Urothelium cell line (cell line): ENCODE measurements around the gene KIAA0232.
"Not testable (repeated sequence)": the region's sequence is repeated elsewhere in the genome, so short reads cannot be mapped to it uniquely, and the experiment has no call there.

Experiments
- DNase-seq: peaks from one replicate; pipeline ENCODE4 v3.0.0; 2011; ENCODE audit warnings: low spot score, mixed read lengths
- FAIRE-seq: peaks from 2 replicates; lab custom pipeline; 2011; peaks lifted over from hg19 to GRCh38; lab: Jason Lieb, UNC

The KIAA0232 gene

DNA sequence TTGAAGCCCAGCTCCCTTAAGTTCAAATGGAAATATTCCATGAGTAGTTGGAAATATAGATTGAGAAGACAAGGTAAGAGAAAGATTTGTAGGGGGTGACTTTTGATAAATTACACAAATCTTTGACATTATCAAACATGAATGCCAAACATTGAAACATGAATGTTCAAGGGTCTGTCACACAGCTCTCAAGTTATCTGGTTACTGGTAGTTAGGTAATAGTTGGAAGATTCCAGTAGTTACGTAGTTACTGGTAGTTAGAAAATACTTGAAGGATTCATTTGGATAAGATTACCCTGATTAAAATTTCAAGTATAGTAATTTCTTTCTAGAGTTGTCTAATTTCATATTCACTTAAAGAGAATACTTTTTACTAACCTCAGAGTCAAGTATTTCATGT, 20.7 kb downstream of the KIAA0232 start:
- no peak for DNase-seq
- FAIRE-seq, result no peak

DNA sequence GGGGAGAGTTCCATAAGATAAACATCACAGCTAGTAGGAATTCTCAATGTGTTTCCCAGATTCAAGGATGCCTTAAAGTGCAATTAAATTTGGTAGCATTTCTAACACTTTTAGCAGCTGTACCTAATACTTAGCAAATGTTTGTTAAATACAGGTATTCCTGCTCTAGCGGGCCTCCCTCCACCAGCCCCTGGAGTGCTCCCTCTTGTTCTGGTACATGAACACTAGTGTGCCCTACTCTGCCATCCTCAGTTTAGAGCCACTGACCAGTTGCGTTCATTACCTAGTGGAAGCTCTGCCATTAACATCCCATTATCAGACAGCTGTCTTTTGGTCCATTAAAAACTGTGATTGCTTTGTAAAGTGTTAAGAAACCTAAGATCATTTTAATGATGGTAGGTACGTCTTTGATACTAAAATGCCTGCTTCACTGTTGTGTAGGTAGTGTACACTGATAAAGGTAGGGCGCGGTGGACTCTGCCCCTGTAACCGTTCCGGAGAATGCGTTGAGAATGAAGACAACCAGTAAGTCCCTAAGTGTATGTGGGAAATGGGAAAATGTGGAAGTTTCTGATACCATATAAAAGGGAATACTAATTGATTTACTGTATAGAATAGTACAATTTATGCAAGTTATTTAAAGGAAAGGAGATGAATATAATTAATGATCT, 21.7 kb downstream of the KIAA0232 start:
- no peak for DNase-seq
- no peak for FAIRE-seq

DNA sequence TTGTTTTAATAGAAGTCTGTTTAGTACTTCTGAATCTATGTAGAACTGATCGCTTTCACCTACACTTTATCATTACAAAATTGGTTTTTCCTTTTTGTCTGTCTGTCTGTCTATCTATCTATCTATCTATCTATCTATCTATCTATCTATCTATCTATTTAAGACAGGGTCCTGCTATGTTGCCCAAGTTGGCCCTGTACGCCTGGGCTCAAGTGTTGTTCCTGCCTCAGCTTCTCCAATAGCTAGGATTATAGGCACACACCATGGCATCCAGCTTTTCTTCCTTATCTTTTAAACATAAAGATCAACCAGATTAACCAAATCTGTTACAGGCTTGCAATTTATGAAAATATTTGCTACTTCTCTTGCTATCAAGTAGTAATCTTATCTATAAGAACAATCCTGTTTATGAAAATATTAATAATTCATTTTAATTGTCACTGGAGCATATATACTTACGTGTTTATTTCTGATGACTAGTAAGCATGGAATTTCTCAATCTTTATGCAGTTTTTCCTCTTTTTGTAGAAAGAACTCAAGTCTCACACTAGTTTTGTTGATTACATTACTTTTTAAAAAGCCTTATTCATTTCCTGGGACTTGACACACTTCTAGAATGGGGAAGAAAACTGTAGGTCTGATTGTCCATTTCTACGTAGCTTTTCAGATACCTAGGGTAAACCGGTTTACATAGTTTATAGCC, 24.5 kb downstream of the KIAA0232 start:
- DNase-seq (no peak), FAIRE-seq (no peak)

DNA sequence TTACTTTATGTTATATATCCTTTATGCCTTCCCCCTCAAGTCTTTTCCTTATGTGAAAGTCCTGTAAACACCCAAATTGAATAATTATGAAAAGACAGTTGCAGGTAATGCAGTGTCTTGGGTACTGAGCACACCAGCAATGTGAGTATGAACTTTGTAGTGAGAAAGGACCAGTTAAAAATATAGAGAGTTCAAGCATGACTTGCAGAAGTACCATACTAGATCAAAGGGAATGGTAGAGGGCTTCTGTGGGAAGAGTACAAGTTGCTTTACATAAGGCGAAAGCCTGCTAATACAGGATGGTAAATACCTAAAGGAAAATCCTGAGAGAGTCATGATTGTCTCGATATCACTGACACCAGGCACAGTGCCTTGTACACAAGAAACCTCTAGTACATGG, 25.7 kb downstream of the KIAA0232 start:
- no peak for DNase-seq
- FAIRE-seq, result no peak

DNA sequence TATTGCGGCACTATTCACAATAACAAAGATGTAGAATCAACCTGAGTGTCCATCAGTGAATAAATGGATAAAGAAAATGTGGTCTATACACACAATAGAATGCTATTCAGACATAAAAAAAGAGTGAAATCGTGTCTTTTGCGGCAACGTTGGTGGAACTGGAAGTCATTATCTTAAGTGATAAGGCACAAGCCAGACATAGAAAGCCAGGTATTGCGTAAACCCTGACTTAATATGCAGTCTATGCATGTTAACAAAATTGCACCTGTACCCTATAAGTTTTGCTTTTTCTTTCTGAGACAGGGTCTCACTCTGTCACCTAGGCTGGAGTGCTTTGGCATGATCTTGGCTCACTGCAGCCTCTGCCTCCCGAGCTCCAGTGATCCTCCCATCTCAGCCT, 28.6 kb downstream of the KIAA0232 start:
- FAIRE-seq, result no peak
- no peak for DNase-seq

DNA sequence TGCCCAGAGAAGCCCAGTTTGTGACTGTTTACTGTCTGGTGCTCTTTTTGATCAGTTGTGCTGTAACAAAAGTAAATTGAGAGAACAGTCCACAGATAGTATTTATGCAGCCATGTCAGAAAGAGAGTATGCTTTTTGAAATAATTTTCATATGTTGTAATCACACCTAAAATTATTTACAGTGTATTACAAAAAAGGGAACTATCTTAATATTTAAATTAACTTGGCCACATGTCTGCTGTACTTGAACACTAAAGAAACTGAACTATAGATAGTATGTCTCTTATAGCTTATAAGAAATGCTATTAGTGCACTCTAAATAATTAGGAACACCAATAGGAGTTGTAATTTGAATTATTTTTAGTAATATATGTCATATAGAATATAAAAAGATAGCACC, 30.2 kb downstream of the KIAA0232 start:
- no peak for FAIRE-seq

DNA sequence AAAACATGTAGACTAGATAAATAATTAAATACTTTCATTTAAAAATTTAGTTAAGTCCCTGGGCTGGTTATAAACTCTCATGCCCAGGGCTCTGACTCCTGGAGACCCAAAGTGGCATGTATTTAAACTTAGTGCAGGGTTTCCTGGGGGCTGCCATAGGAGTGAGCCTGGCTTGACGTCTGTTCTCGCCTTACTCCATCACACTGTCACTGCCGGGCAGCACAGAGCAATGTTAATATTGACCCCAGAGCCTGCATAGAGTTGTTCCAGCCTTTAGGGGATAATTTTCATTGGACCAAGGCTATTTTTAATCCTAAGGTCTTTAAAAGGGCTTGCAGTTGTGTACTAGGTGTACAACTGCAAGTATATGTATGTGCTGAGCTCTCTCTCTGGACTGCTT, 31.2 kb downstream of the KIAA0232 start:
- DNase-seq, result no peak

More for the DNA sequence above, 30.2 kb downstream of the KIAA0232 start:
- DNase-seq, result no peak

DNA sequence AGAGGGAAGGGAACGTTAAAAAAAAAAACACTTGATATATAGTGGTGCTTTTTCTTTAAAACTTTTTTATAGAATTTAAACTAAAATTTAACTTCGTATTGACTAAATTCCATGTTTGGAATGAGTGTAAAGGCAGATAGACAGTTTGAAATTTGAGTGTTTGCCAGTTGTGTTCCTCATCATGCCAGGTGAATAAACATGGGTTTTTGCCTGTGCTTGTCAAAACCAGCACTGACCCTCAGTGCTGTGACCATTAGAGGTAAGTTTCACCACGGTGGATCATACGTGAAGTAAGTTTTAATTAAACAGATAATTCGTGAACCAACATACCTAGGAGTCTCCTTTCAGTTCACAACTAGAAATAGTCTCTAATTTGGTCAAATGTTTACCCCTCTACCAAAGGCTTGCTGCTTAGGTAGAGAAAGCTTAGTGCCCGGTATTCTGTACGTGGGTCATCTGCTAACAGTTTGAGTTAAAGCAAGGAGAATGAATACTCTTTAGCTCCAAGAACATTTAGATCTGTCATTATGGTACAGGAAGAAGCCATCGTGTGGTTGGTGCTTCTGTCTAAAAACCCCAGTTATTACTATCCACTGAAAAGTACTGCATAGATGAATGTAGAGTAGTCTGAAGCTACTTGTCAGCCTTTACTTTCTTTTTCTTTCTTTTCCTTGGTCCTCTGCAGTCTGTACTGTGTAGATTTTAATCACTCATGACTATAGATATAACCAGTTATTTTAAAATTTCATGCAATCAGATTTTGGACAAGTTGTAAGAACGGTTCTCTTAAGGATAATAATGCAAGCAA, 32.7 kb downstream of the KIAA0232 start:
- FAIRE-seq, result no peak

More for the DNA sequence above, 31.2 kb downstream of the KIAA0232 start:
- FAIRE-seq, result no peak

DNA sequence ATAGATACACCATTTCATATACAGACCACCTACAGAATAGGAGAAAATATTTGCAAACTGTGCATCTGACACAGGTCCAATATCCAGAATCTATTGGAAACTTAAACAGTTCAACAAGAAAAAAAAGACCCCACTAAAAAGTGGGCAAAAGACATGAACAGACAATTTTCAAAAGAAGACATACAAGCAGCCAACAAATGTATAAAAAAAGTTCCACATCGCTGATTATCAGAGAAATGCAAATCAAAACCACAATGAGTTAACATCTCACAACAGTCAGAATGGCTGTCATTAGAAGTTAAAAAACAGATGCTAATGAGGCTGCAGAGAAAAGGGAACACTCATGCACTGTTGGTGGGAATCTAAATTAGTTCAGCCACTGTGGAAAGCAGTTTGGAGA, 36.8 kb downstream of the KIAA0232 start:
- FAIRE-seq (no peak), DNase-seq (no peak)

More for the DNA sequence above, 32.7 kb downstream of the KIAA0232 start:
- no peak for DNase-seq

DNA sequence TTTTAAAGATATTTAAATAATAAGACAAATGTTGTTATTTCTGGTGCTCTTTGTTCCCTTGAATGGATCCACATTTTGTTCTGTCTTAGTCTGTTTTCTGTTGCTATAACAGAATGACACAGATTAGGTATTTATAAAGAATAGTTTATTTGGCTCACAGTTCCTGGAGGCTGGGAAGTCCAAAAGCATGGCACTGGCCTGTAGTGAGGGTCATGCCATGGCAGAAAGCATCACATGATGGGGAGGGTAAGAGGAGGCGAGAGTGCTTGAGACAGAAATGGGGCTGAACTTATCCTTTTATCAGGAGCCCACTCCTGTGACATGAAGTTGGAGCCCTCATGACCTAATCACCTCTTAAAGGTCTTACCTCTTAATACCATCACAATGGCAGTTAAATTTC, 38.2 kb downstream of the KIAA0232 start:
- DNase-seq (no peak), FAIRE-seq (no peak)

DNA sequence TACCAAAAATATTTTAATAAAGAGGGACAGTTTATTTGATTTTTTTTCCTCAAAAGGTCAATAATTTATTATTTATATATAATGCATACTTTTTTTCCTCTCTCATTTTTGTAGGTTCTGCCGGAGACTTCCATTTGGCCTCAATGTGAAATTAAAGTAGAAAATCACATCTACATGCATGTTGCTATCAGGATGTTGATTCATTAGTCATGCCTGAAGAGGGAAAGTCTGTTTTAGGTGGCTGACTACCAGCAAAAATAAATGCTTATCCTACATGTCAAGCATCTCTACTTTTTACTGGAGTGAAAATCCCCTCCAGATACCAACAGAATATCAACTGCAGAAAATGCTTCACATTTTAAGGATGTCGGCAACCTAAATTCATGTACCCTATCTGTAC, 41.5 kb downstream of the KIAA0232 start:
- no peak for DNase-seq
- FAIRE-seq, result no peak

DNA sequence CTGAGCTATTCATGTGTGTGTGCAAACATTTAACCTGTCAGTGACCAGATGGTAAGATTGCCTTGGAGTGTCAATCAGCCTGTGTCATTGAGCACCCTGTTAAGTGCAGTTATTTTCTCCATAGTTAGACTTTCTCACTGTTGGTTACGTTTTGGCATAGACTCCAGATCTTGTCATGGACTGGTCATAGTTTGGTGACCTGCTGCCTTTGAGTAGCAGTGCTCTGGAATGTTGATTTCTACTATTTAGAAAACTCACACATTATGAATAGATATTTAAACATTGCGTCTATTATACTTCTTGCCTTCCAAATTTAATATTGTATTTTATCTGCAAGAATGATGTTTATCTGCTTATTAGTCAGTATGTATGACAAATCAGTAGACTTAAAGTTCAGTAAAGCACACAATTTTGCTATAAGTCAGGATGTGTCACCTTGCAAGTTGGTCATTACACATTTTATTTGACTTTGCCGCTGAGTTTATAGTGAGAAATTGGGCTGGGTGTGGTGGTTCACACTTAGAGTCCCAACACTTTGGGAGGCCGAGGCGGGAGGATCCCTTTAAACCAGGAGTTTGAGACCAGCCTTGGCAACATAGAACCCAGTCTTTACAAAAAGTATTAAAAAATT, 42.4 kb downstream of the KIAA0232 start:
- no peak for DNase-seq
- FAIRE-seq, result no peak

DNA sequence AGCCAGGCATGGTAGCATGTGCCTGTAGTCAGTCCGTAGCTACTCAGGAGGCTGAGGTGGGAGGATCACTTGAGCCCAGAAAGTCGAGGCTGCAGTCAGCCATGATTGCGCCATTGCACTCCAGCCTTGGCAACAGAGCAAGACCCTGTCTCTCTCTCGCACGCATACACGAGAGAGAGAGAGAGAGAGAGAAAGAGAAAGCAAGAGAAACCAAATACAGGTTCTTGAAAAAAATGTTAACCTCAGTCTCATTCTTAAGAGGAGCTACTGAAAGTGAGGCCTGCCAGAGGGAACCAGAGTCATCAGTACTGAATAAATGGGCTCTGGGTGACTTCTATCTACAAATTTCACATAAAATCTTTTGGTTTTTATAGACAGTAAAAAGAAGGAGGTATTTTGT, 42.9 kb downstream of the KIAA0232 start:
- DNase-seq, result no peak
- FAIRE-seq, result no peak

DNA sequence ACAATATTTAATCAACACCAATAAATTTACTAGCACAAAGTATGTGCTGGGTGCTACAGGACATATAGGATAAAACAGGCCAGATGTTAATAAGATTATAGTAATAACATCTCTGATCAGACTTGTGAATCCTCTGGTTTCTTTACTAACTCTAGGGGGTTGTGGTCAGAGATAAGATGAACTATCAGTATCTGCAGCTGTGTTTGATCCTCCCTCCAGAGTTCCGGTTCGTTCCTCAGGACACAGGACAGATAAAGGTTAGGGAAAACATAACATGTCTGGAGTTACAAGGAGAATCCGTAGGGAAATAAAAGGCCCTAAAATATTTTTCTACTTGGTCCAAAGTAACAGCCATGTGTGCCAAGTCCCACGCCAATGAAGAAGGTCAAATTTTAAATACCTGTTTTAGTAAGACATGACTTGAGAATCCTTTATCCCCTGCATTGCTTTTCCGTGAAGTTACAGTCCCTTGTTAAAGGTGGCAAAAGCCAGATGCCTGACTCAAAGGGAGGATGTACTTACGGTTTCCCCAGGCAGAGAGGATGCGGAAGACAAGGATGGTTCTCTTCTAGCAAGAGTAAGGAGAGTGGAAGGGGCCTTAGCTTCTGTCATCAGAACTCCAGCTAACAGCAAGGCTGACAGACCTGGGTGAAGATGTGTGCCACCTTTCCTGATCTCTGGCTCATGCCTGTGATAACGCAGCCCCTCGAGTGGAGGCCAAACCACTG, 44.4 kb downstream of the KIAA0232 start:
- FAIRE-seq, result no peak
- DNase-seq, result no peak

DNA sequence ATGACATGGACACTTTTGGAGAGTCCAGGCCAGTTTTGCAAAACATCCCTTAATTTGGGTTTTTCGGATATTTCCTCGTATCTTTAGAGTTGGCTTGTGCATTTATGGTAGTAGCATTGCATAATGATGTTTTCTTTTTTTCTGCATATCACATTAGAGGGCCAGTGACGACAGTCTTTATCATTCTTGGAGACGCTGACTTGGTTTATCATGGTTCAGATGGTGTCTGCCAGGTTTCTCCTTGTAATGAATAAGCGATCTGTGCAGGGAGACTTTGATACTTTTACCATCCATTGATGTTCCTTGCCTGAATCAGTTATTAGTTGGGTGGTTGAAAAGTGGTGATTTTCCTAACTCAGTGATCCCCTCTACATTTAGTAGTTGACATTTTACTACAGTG, 46.6 kb downstream of the KIAA0232 start:
- no peak for DNase-seq
- FAIRE-seq, result no peak

DNA sequence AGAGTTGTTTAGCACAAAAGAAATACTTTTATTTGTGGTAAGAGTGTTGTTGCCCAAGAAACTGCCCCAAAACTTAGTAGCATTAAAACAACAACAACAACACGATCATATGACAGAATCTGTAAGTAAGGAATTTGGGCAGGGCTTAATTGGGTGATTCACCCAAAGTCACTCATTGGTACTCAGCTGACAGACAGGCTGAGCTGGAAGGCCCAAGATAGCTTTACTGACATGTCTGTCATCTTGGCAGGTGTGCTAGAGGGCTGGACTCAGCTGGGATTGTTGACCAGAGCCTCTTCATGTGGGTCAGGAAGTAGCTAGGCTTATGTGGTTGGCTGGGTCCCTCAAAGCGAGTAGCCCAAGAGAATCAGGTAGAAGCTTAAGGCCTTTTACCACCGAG, 52.3 kb downstream of the KIAA0232 start:
- no peak for DNase-seq

DNA sequence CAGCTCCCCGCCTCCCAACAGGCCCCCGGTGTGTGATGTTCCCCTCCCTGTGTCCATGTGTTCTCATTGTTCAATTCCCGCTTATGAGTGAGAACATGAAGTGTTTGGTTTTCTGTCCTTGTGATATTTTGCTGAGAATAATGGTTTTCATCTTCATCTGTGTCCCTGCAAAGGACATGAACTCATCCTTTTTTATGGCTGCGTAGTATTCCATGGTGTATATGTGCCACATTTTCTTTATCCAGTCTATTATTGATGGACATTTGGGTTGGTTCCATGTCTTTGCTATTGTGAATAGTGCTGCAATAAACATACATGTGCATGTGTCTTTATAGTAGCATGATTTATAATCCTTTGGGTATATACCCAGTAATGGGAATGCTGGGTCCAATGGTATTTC, 53.1 kb downstream of the KIAA0232 start:
- not testable (repeated sequence) for DNase-seq, FAIRE-seq

More for the DNA sequence above, 52.3 kb downstream of the KIAA0232 start:
- no peak for FAIRE-seq

DNA sequence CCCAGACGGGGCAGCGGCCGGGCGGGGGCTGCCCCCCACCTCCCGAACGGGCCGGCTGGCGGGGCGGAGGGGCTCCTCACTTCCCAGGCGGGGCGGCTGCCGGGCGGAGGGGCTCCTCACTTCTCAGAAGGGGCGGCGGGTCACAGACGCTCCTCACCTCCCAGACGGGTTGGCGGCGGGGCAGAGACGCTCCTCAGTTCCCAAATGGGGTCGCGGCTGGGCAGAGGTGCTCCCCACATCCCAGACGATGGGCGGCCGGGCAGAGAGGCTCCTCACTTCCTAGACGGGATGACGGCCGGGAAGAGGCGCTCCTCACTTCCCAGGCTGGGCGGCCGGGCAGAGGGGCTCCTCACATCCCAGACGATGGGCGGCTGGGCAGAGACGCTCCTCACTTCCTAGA, 54.6 kb downstream of the KIAA0232 start:
- DNase-seq, FAIRE-seq: not testable (repeated sequence)

DNA sequence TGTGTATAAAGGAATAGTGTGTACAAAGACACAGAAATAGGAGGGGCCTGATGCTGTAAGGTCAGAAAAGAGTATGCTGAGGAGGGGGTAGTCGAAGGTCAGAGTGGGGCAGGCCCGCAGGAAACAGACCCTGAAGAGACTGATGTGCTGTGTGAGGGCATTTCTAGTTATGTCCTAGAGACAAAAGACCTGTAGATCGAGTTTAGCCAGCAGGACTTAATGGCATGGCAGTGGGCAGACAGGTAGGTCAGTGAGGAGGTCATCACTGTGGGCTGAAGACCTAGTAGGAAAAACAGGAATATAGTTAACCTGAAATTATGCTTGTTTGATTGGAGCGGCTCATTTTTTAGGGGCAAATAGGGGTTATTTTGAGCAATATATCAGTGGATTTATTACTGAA, 57.1 kb downstream of the KIAA0232 start:
- DNase-seq (no peak), FAIRE-seq (no peak)
